Sigmoid colon (tissue), 7 donors: ENCODE data around the gene PSAT1. TPM values are rescaled to one million over a fixed set of nuclear protein-coding genes. Genes with fewer than 3 reads are reported as not detected.

Experiments used
- DNase-seq: peaks from one replicate; pipeline ENCODE4 v3.0.0-alpha.2; 2019
- H3K27ac ChIP-seq, 4 donors: fragments of 200-600 bp; sonication (generic); one replicate each; pipeline ENCODE4 v1.5.1; 2016 to 2019; ENCODE audit warnings: mild to moderate bottlenecking in 1 of 4
- H3K27me3 ChIP-seq, 3 donors: fragments of 200-600 bp; sonication (generic); one replicate each; pipeline ENCODE4 v1.5.1; 2019; ENCODE audit warnings: mild to moderate bottlenecking in 1 of 3
- H3K36me3 ChIP-seq, 4 donors: fragments of 200-600 bp; sonication (generic); one replicate each; pipeline ENCODE4 v1.5.1; 2016 to 2019
- H3K4me1 ChIP-seq, 4 donors: fragments of 200-600 bp; sonication (generic); one replicate each; pipeline ENCODE4 v1.5.1; 2017 to 2019
- H3K4me3 ChIP-seq, 4 donors: fragments of 200-600 bp; sonication (generic); one replicate each; pipeline ENCODE4 v1.5.1; 2017 to 2019; ENCODE audit warnings: mild to moderate bottlenecking in 2 of 4, moderate library complexity in 1 of 4
- H3K9me3 ChIP-seq, 4 donors: fragments of 200-600 bp in 3 of 4; sonication (generic) in 3 of 4; one replicate each; pipeline versions ENCODE4 v1.5.1 to v1.6.1; 2013 to 2019
- EP300 ChIP-seq, 4 donors: sonication (generic); formaldehyde crosslinking; IDR thresholded peaks; one replicate each; pipeline ENCODE4 v1.6.1; 2017; ENCODE audit warnings: antibody characterized with exemption in 4 of 4
- POLR2A ChIP-seq, 2 donors: fragments of 450-650 bp; IDR thresholded peaks; one replicate each; pipeline ENCODE4 v1.6.1; 2016; ENCODE audit warnings: antibody characterized with exemption in 2 of 2, mild to moderate bottlenecking in 2 of 2, moderate library complexity in 2 of 2
- POLR2AphosphoS5 ChIP-seq, 4 donors: sonication (generic); formaldehyde crosslinking; IDR thresholded peaks; one replicate each; pipeline ENCODE4 v1.6.1; 2017; ENCODE audit warnings: antibody characterized with exemption in 4 of 4
- WGBS, 2 donors: extraction: QIAGEN DNeasy Blood & Tissue Kit; methylation state at CpG; one replicate each; pipeline ENCODE4 v1.1.7; 2013; 5-methylcytosine and 5-hydroxymethylcytosine counted together
- intact Hi-C: fragments of 100-400 bp; cut with DNase I; formaldehyde crosslinking; loops from one replicate; pipeline ENCODE4 v1.15.1; 2023
- polyA plus RNA-seq, 3 donors: library from polyadenylated mRNA; stranded (reverse); fragments of 200-250 nt; gene quantifications; one replicate each; pipeline ENCODE4 v1.2.3, GENCODE V29; 2013
- total RNA-seq, 4 donors: library from RNA; depleted of rRNA; stranded (reverse); fragments of >200 nt; gene quantifications; one replicate each; pipeline ENCODE4 v1.1.0, GENCODE V29; 2016
- TF ChIP-seq, protein P1 (sequence below), 4 experiments: fragments of 450-650 bp in 3 of 4; fragments of 200-600 bp in 1 of 4; IDR thresholded peaks; one replicate each; pipeline ENCODE4 v1.5.1; 2016 to 2019; ENCODE audit warnings: antibody characterized with exemption in 4 of 4, mild to moderate bottlenecking in 3 of 4, moderate library complexity in 2 of 4
- donor health status: healthy with polysubstance abuse.
- donor health status: Bipolar disorder and iron deficiency.
- donor health status: healthy.

Gene PSAT1
- total and polyA plus RNA-seq, 7 donors, result 1.2 to 34.4 (median 2.5) TPM

- Histone ChIP-seq H3K27ac (no peak overlapping the region), H3K36me3 (peaks cover 0 to 9% (median 0%) of the 10 kb centered on the region in 4 donors), H3K9me3 (no peaks in the 10 kb centered on the region), H3K27me3 (no peaks in the 10 kb centered on the region), H3K4me3 (no peak overlapping the region), H3K4me1 (peaks cover 0 to 10% (median 4%) of the 10 kb centered on the region in 4 donors)
- WGBS, 2 donors, result 45 to 61% methylated on average over 8 of the region's 8 CpGs
- TF ChIP-seq POLR2A (IDR thresholded peaks at IDR 0.05), result no peak
- TF ChIP-seq EP300 (IDR thresholded peaks at IDR 0.05), result no peak
- no peak for TF ChIP-seq POLR2AphosphoS5 (IDR thresholded peaks at IDR 0.05)
- TF ChIP-seq, protein P1, sequence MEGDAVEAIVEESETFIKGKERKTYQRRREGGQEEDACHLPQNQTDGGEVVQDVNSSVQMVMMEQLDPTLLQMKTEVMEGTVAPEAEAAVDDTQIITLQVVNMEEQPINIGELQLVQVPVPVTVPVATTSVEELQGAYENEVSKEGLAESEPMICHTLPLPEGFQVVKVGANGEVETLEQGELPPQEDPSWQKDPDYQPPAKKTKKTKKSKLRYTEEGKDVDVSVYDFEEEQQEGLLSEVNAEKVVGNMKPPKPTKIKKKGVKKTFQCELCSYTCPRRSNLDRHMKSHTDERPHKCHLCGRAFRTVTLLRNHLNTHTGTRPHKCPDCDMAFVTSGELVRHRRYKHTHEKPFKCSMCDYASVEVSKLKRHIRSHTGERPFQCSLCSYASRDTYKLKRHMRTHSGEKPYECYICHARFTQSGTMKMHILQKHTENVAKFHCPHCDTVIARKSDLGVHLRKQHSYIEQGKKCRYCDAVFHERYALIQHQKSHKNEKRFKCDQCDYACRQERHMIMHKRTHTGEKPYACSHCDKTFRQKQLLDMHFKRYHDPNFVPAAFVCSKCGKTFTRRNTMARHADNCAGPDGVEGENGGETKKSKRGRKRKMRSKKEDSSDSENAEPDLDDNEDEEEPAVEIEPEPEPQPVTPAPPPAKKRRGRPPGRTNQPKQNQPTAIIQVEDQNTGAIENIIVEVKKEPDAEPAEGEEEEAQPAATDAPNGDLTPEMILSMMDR (IDR thresholded peaks at IDR 0.05), result no peak
- no peak for DNase-seq
- intact Hi-C loops, result no loop called here
Observed at GRCh38 chr9:78314953-78315870, 18.3 kb downstream of the PSAT1 start.

DNA sequence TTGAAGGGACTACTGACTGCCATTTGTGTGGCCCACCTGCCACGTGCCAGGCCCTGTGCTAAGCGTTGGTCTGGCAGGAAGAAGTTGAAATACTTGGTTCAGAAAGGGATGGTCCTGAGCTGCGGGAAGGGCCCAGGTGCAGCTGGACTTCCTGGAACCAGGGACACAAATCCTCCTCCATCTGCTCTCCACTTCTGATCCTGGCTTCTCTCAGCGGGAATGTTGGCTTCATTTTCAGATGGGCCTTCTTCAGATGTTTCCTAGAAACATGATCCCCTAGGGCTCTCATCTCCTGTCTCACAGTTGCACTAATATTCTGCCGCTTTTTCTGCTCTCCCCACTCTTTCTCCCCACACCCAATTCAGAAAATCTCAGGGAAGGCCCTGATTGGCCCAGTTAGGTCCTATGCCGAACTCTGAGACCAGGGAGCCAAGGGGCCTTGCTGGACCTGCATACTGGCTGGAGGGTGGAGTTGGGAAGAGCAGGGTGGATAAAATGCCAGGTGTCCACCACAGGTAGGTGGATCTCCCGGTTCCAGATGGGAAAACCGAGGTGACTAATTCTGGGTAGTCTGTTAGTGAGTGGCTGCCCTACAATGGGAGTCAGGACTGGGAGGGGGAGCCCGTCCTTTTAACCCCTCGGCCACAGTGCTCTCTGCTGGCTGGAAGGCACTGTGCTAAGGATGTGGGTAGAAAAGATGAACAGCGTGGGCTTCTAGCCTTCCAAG is 19.4 kb downstream of the PSAT1 start:
- Histone ChIP-seq H3K4me1 (peaks cover 0 to 10% (median 4%) of the 10 kb centered on the region in 4 donors), H3K9me3 (no peaks in the 10 kb centered on the region), H3K4me3 (no peak overlapping the region), H3K27me3 (no peaks in the 10 kb centered on the region), H3K36me3 (peaks cover 0 to 9% (median 0%) of the 10 kb centered on the region in 4 donors), H3K27ac (no peak overlapping the region)
- DNase-seq, result no peak
- TF ChIP-seq EP300 (IDR thresholded peaks at IDR 0.05) (no peak), POLR2A (IDR thresholded peaks at IDR 0.05) (no peak), POLR2AphosphoS5 (IDR thresholded peaks at IDR 0.05) (no peak)
- TF ChIP-seq, protein P1 (IDR thresholded peaks at IDR 0.05), result no peak
- intact Hi-C loops, result no loop called here
- 93 to 96% methylated on average over 11 of the region's 11 CpGs for WGBS, 2 donors

DNA sequence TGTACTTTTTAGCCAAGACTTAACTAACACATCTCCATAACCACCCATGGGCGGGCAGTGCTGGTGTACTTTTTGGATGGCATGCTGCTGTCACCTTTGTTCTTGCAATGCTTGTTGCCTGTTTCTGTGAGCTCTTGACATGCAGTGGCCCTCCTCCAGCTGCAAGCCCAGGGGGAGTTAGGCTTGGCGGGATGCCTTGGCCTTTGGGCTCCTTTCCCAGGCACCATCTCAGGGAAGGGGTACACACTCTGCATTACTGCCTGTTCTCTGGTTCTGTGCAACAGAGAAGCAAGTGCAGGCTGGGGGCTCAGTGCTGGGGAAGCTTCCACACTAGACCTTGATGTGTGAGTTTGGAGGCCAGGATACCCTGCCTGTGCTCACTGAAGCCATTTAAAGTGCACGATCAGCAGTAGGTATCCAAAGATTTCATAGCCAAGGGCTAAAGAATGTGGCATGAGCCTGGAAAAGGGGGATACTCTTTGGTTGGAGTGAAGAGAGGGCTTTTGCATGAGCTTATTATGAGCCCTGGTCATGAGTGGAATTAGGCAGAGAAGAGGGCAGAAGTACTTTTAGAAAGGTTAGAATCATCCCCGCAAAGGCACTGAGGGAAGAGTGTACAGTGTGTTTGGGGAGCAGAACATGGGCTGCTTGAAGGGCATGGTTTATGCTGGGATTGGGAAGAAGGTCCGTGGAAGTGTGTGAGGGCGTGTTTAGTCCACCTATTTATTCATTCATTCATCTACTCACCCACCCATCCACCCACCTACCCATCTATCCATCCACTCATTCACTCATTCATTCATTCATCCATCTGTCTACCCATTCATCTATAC is 22.5 kb downstream of the PSAT1 start:
- 95 to 98% methylated on average over 6 of the region's 6 CpGs for WGBS, 2 donors
- DNase-seq, result no peak

More for the DNA sequence above, 22.5 kb downstream of the PSAT1 start:
- intact Hi-C loops, result no loop called here
- H3K27me3 ChIP-seq, result no peaks in the 10 kb centered on the region
- H3K9me3 ChIP-seq, result no peaks in the 10 kb centered on the region
- TF ChIP-seq POLR2AphosphoS5 (IDR thresholded peaks at IDR 0.05), result no peak
- TF ChIP-seq POLR2A (IDR thresholded peaks at IDR 0.05), result no peak
- TF ChIP-seq, protein P1 (IDR thresholded peaks at IDR 0.05), result no peak
- TF ChIP-seq EP300 (IDR thresholded peaks at IDR 0.05), result no peak
- no peak overlapping the region for H3K27ac ChIP-seq
- H3K36me3 ChIP-seq, result peaks cover 0 to 9% (median 0%) of the 10 kb centered on the region in 4 donors
- H3K4me1 ChIP-seq, result peaks cover 0 to 10% (median 4%) of the 10 kb centered on the region in 4 donors
- H3K4me3 ChIP-seq, result no peak overlapping the region
